ENCODE measurements around the gene AK8. TPM values are rescaled to one million over a fixed set of nuclear protein-coding genes. Genes with fewer than 3 reads are reported as not detected.

AK8 gene
- total RNA-seq, 1 experiment from 2014 or later = 1.9 TPM

Other genes with a start within 250 kb of the AK8 start
- 15.2 and 20.1 TPM in 2 replicates for gene DDX31, start 208.3 kb downstream of the AK8 start, total RNA-seq (2014; rRNA removed; shearing (Covaris generic); ENCODE audit: low replicate concordance)
- gene GTF3C4, start 207.8 kb downstream of the AK8 start, total RNA-seq (2014; rRNA removed; shearing (Covaris generic); ENCODE audit: low replicate concordance) = 14.8 and 17.2 TPM in 2 replicates
- 2.4 and 7.0 TPM in 2 replicates for gene SPACA9, start 614 bp upstream of the AK8 start, total RNA-seq (2014; rRNA removed; shearing (Covaris generic); ENCODE audit: low replicate concordance)
- gene TSC1, start 66.3 kb upstream of the AK8 start, total RNA-seq (2014; rRNA removed; shearing (Covaris generic); ENCODE audit: low replicate concordance) = 6.5 and 15.3 TPM in 2 replicates
- gene GFI1B, start 100.4 kb upstream of the AK8 start, total RNA-seq (2014; rRNA removed; shearing (Covaris generic); ENCODE audit: low replicate concordance) = not detected in 2 replicates
- gene GTF3C5, start 152.7 kb upstream of the AK8 start, total RNA-seq (2014; rRNA removed; shearing (Covaris generic); ENCODE audit: low replicate concordance) = 40.1 and 58.0 TPM in 2 replicates
- 1.0 TPM in 1 of 2 replicates, not detected in the other for gene CEL, start 183.7 kb upstream of the AK8 start, total RNA-seq (2014; rRNA removed; shearing (Covaris generic); ENCODE audit: low replicate concordance)
- gene RALGDS, start 243.0 kb upstream of the AK8 start, total RNA-seq (2014; rRNA removed; shearing (Covaris generic); ENCODE audit: low replicate concordance) = 21.4 and 22.8 TPM in 2 replicates

Measured in MG63 (cell line).